ENCODE data around the gene NEURL1.

DNA sequence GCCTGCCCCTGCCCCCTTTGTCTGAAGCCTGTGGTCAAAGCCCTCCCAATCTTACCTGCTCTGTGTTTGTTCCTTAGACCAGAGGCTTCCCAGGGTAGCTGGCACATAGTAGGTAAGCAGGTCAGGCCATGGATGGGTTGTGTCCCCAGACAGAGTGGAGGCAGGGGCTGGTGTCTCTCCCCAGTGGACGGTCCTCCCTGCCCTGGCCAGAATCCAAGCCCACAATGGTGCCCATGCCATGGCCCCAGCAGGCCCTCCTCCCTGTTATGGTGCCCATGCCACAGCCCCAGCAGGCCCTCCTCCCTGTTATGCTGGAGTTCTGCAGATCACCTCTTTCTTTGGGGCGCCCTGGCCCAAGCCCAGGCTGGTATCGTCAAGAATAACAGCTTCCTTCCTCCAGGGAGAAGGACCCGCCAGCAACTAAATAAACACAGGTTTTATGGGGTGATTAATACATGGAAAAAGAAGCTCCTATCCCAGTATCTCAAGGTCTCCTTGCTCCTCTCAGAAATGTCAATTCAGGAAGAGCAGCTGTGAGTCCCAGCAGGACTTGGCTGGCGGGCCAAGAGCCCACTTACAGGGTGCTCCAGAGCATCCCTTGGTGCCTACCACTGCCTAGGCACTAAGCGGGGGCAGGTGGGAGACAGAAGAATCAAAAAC is 82.0 kb downstream of the NEURL1 start:
- TF ChIP-seq CTCF (IDR thresholded peaks at IDR 0.05; ENCODE audit: low read depth, low read length), result no peak
- no peak for TF ChIP-seq POLR2A (IDR thresholded peaks at IDR 0.05; ENCODE audit: extremely low read depth, insufficient read length)

All from NB4 (cell line).